Measurements from ENCODE around the gene LCN1. TPM values are rescaled to one million over a fixed set of nuclear protein-coding genes. Genes with fewer than 3 reads are reported as not detected.

LCN1 gene
- 0.18 TPM in 1 of 5 replicates, not detected in the others for total RNA-seq (2022; extraction: Qiagen RNA extraction; ENCODE audit: low read depth)

DNA sequence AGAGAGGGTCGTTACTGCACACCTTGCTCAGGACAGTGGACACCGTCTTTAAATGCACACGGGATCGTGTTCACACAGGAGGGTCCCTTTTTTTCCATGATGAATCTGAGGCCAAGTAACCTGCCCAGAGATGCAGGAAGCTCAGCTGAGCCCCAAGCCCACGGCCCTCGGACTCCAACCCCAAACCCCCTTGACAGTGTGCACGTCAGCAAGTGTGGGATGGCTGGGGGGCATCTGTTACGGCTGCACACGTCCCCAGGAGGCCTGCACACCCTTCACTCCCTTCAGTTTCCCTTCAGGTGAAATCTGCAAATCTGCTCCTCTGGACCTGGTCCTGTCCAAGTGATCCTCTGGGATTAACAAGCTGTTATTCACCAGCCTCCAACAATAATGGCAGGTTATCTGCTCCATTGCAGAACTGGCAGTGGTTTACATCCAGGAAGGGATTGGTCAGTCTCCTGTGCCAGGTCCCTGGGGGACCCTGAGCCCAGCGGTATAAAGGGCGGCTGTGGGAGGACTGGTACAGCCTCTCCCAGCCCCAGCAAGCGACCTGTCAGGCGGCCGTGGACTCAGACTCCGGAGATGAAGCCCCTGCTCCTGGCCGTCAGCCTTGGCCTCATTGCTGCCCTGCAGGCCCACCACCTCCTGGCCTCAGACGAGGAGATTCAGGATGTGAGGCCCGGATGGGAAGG, at the start of gene LCN1:
Gene LCN1 (plus strand): TSS at position 525 of the 692 bp plus-strand sequence. CDS start 58 bp downstream, at position 583.

DNA sequence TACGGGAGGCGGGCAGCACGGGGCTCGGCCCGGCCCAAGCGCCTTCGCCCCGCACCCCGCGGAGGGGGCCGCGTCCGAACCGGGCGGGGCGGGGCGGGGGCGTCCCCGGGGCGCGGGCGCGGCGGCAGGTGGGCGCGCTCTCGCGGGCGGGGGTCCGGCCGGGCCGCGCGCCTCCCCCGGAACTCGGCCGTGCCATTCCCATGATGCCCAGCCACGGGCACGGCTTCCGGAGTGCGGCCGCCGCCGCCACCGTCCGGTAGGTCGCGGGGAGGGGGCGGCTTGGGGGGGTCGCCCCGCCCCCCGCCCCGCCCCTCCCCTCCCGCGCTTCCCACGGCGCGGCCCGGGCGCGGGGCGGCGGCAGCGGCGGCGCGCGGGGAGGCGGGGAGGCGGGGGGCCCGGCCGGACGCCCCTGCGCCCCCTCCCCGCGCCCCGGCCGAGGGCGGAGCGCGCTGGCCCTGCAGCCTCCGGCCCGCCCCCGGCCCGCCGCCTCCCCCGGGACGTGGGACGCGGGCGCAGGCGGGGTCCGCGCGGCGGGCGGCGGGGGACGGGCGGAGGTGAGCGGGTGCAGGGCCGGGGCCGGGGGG, 41.7 kb upstream of the LCN1 start, which contains the start of gene PPP1R26:
Gene PPP1R26 (plus strand): TSS at position 314 of the 584 bp plus-strand sequence. CDS start 4,729 bp downstream, outside the sequence.

DNA sequence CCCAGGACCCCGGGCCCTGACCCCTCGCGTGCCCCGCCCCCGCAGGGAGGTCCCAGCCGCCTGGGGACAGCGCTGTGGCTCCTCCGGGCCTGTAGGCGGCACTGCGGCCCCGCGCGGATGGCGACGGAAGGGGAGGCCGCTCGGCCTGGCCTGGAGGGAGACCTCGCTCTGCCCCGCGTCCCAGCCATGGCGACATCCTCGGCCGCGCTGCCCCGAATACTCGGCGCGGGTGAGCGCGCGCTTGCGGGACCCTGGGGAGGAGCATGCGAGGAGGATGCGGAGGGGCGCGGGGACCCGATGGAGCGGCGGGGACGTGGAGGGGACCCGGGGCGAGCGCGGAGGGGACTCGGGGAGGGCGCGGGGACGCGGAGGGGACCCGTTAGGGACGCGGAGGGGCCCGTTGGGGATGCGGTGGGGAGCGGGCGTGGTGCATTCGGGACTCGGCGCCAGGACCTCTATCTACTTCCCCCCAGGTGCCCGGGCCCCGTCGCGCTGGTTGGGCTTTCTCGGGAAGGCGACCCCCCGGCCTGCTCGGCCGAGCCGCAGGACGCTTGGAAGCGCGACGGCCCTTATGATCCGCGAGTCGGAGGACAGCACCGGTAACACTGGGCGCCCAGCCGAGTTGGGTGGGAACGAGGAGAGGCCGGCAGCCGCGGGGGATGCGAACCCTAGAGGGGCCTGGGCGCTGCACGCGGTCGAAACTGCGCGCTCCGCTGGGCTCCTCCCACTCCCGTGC, 20.5 kb upstream of the LCN1 start, which contains the start of gene MRPS2:
Gene MRPS2 (plus strand): TSS at position 158 of the 736 bp plus-strand sequence. CDS start 29 bp downstream, at position 187.

DNA sequence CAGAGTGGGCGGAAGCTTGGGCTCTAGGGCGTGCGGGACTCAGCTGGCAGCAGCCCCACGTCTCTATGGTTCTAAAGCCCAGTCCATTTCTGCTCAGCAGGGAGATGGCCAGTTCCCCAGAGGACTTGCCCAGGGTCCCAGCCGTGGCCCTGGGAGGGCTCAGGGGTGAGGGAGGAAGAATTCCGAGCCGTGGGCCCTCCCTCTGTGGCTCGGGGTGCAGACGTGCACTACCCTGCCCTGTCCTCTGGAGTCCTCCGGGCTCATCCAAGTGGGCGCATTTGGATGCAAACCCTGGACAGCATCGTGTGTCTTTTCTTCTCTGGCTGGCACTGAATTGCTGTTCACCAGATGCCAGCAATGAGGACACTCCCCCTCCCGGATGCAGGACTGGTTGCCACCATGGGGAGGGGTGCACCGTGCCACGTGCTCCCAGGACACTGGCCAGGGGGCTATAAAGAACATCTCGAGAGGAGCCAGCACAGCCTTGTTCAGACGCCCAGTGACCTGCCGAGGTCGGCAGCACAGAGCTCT, 24.5 kb downstream of the LCN1 start, which contains the start of gene OBP2A:
Gene OBP2A (plus strand): TSS at position 481 of the 531 bp plus-strand sequence. CDS start 55 bp downstream, outside the sequence.

DNA sequence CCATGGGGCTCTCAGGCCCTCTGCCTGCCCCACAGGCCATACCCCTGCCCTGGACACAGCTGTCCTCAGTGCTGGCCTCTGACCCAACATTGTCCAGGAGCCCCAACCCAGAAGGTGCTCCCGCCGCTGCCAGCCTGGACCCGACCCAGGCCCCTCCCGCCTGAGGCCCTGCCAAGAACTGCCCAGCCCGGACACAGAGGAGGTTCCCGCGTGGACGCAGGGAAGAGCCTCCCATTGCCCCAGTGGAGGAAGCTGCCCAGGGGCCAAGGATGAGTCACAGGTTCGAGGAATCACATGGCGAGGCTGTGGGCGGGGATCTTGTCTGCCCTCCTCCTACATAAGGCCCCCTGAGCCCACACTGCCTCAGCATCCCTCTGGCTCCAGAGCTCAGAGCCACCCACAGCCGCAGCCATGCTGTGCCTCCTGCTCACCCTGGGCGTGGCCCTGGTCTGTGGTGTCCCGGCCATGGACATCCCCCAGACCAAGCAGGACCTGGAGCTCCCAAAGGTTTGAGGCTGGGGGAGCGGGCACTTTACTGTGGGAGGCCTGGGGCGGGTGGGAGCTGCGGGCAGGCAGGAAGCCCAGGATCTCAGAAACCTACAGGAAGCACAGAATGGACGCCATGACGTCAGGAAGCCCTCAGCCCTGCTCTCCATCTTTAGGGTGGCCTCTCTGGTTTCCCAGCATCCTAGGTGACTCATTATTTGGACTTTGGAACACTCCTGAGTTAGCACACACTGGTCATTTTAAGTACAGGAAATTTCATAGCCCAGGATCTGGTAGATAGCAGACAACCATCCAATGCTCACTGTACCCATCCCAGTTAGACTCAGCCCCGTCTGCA, 40.4 kb downstream of the LCN1 start, which contains the start of gene PAEP:
Gene PAEP (plus strand): TSS at position 366 of the 844 bp plus-strand sequence.

Other genes with a start within 250 kb of the LCN1 start
- 14.8 to 19.9 TPM (median 19.3 TPM) in 5 replicates for gene PPP1R26, start 41.7 kb upstream of the LCN1 start, total RNA-seq (2022; extraction: Qiagen RNA extraction; ENCODE audit: low read depth)
- 107 to 141 TPM (median 131 TPM) in 5 replicates for gene MRPS2, start 20.8 kb upstream of the LCN1 start, total RNA-seq (2022; extraction: Qiagen RNA extraction; ENCODE audit: low read depth)
- not detected in 5 replicates for gene OBP2A, start 24.7 kb downstream of the LCN1 start, total RNA-seq (2022; extraction: Qiagen RNA extraction; ENCODE audit: low read depth)
- 0.41 to 0.47 TPM (median 0.45 TPM) in 4 of 5 replicates, not detected in the other for gene PAEP, start 40.3 kb downstream of the LCN1 start, total RNA-seq (2022; extraction: Qiagen RNA extraction; ENCODE audit: low read depth)
- gene GLT6D1, start 118.1 kb downstream of the LCN1 start, total RNA-seq (2022; extraction: Qiagen RNA extraction; ENCODE audit: low read depth), result not detected in 5 replicates
- gene LCN9, start 141.9 kb downstream of the LCN1 start, total RNA-seq (2022; extraction: Qiagen RNA extraction; ENCODE audit: low read depth), result not detected in 5 replicates
- gene SOHLH1, start 178.0 kb downstream of the LCN1 start, total RNA-seq (2022; extraction: Qiagen RNA extraction; ENCODE audit: low read depth), result 0.10 TPM in 1 of 5 replicates, not detected in the others
- gene KCNT1, start 180.7 kb downstream of the LCN1 start, total RNA-seq (2022; extraction: Qiagen RNA extraction; ENCODE audit: low read depth), result 0.01 to 0.06 TPM (median 0.05 TPM) in 3 of 5 replicates, not detected in the others